CD4-positive, alpha-beta T cell (primary cell): ENCODE data around the gene UPK2. TPM values are rescaled to one million over a fixed set of nuclear protein-coding genes. Genes with fewer than 3 reads are reported as not detected.

ENCODE experiments used
- ATAC-seq: fragments of 200-7000 bp; cut with Tn5 transposase; one replicate; pipeline ENCODE4 v1.10.0; 2022; ENCODE audit warnings: mild to moderate bottlenecking; ENCODE audit not compliant: poor library complexity
- CTCF ChIA-PET: fragments of 350-600 bp; sonication (Branson Sonifier 250); formaldehyde crosslinking; loops from one replicate; lab custom pipeline; 2021; ENCODE audit warnings: antibody characterized with exemption, inconsistent platforms; lab: Charles Lee
- POLR2A ChIA-PET: fragments of 350-600 bp; sonication (Branson Sonifier 250); formaldehyde crosslinking; loops from one replicate; lab custom pipeline; 2021; ENCODE audit warnings: antibody characterized with exemption, inconsistent platforms; lab: Charles Lee
- DNase-seq, 14 experiments: peaks; one replicate each; pipeline ENCODE4 v3.0.0-alpha.2; 2013 to 2020; ENCODE audit warnings: mixed read lengths in 2 of 14
- H3K27ac ChIP-seq, 2 donors: one replicate each; pipeline versions ENCODE4 v1.5.1 to v1.7.0; 2013; ENCODE audit warnings: low read length in 2 of 2, low read depth in 1 of 2, mild to moderate bottlenecking in 1 of 2
- H3K27me3 ChIP-seq, 2 experiments: 1 replicate in 1 of 2; 2 replicates in 1 of 2; pipeline versions ENCODE4 v1.6.1 to v1.7.0; 2013; ENCODE audit warnings: low read length in 2 of 2, control low read depth in 1 of 2, mild to moderate bottlenecking in 1 of 2, moderate library complexity in 1 of 2; ENCODE audit not compliant: insufficient read depth in 2 of 2, control insufficient read depth in 1 of 2
- H3K36me3 ChIP-seq: one replicate; pipeline ENCODE4 v1.6.1; 2013; ENCODE audit warnings: low read length, control low read depth; ENCODE audit not compliant: insufficient read depth
- H3K4me1 ChIP-seq: one replicate; pipeline ENCODE4 v1.6.1; 2013; ENCODE audit warnings: low read length, control low read depth; ENCODE audit not compliant: insufficient read depth
- H3K4me3 ChIP-seq: one replicate; pipeline ENCODE4 v1.5.1; 2013; ENCODE audit warnings: mild to moderate bottlenecking, low read length, moderate library complexity
- H3K9me3 ChIP-seq, 2 experiments: 1 replicate in 1 of 2; 2 replicates in 1 of 2; pipeline versions ENCODE4 v1.6.1 to v1.7.0; 2013; ENCODE audit warnings: low read length in 2 of 2, mild to moderate bottlenecking in 2 of 2, control low read depth in 1 of 2, moderate library complexity in 1 of 2; ENCODE audit not compliant: control insufficient read depth in 1 of 2, insufficient read depth in 1 of 2
- H3K27ac Mint-ChIP-seq: one replicate; pipeline ENCODE4 v1.8.0; 2020; ENCODE audit warnings: mixed read lengths
- H3K27me3 Mint-ChIP-seq: one replicate; pipeline ENCODE4 v1.8.0; 2021; ENCODE audit warnings: mixed read lengths
- H3K36me3 Mint-ChIP-seq: one replicate; pipeline ENCODE4 v1.8.0; 2021; ENCODE audit warnings: low read depth, mixed read lengths
- H3K4me1 Mint-ChIP-seq: one replicate; pipeline ENCODE4 v1.8.0; 2021; ENCODE audit warnings: low read depth, mixed read lengths
- H3K4me3 Mint-ChIP-seq: one replicate; pipeline ENCODE4 v1.8.0; 2020; ENCODE audit warnings: mild to moderate bottlenecking, mixed read lengths
- H3K9me3 Mint-ChIP-seq: one replicate; pipeline ENCODE4 v1.8.0; 2020; ENCODE audit warnings: mixed read lengths
- intact Hi-C, 2 experiments: fragments of 100-400 bp; cut with DNase I in 1 of 2; cut with micrococcal nuclease in 1 of 2; formaldehyde crosslinking; loops; one replicate each; pipeline versions ENCODE4 v1.15.1 to v1.9.0; 2023 to 2025; cut with DNase I, micrococcal nuclease
- total RNA-seq, 174 experiments: library from RNA in 2 of 174; stranded (reverse) in 2 of 174; gene quantifications; one replicate each; pipeline ENCODE4 v1.2.3 and lab custom pipeline; 2021 to 2026
- TF ChIP-seq, protein P1 (sequence below): fragments of 200-600 bp; IDR thresholded peaks from one replicate; pipeline ENCODE4 v1.8.0; 2022; ENCODE audit warnings: antibody characterized with exemption, mild to moderate bottlenecking

UPK2 gene
- total RNA-seq, 2 experiments from 2014 or later, result 0.27 TPM; not detected in 1

- no peaks in the 10 kb centered on the region for H3K27me3 Mint-ChIP-seq
- peaks cover 50% of the 10 kb centered on the region for H3K36me3 ChIP-seq
- TF ChIP-seq, protein P1, sequence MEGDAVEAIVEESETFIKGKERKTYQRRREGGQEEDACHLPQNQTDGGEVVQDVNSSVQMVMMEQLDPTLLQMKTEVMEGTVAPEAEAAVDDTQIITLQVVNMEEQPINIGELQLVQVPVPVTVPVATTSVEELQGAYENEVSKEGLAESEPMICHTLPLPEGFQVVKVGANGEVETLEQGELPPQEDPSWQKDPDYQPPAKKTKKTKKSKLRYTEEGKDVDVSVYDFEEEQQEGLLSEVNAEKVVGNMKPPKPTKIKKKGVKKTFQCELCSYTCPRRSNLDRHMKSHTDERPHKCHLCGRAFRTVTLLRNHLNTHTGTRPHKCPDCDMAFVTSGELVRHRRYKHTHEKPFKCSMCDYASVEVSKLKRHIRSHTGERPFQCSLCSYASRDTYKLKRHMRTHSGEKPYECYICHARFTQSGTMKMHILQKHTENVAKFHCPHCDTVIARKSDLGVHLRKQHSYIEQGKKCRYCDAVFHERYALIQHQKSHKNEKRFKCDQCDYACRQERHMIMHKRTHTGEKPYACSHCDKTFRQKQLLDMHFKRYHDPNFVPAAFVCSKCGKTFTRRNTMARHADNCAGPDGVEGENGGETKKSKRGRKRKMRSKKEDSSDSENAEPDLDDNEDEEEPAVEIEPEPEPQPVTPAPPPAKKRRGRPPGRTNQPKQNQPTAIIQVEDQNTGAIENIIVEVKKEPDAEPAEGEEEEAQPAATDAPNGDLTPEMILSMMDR, result no peak
- ATAC-seq (no peak), DNase-seq (peak in 2 of 14 experiments; percentile 9 to 45)
- H3K4me1 Mint-ChIP-seq, result peaks cover 66% of the 10 kb centered on the region
- peak overlapping the region; percentile 100 for H3K27ac Mint-ChIP-seq
- ChIA-PET CTCF (interaction anchor here (0.7 to 3.8 kb wide), 7 partner anchors 16 to 220 kb away, joined by 3 to 42 read pairs (median 4); partner anchors contain the start of genes BCL9L and UPK2), POLR2A (interaction anchor here (0.9 to 10.4 kb wide), 12 partner anchors 16 to 565 kb away, joined by 3 to 157 read pairs (median 3); partner anchors contain the start of genes CENATAC, DDX6, UPK2 and VPS11)
- H3K4me1 ChIP-seq, result peaks cover 81% of the 10 kb centered on the region
- no peaks in the 10 kb centered on the region for H3K9me3 Mint-ChIP-seq
- intact Hi-C loops, result no loop called here
- peak overlapping the region; percentile 82 for H3K4me3 Mint-ChIP-seq
- H3K36me3 Mint-ChIP-seq, result peaks cover 56% of the 10 kb centered on the region
- H3K9me3 ChIP-seq, result no peaks in the 10 kb centered on the region
- peak overlapping the region; percentile 5 for H3K4me3 ChIP-seq
- no peaks in the 10 kb centered on the region for H3K27me3 ChIP-seq
- H3K27ac ChIP-seq, result peak overlapping the region; percentile 73 to 96
Measured at GRCh38 chr11:118909619-118910308, 46.3 kb upstream of the UPK2 start.

- peak; percentile 39 for ATAC-seq
Measured at GRCh38 chr11:118910309-118911112, 45.6 kb upstream of the UPK2 start.

More at GRCh38 chr11:118910309-118911112, 45.6 kb upstream of the UPK2 start:
- H3K36me3 ChIP-seq, result peaks cover 50% of the 10 kb centered on the region
- H3K4me3 ChIP-seq, result peak overlapping the region; percentile 54
- TF ChIP-seq, protein P1, result no peak
- H3K9me3 Mint-ChIP-seq, result no peaks in the 10 kb centered on the region
- peaks cover 56% of the 10 kb centered on the region for H3K36me3 Mint-ChIP-seq
- POLR2A ChIA-PET, result interaction anchor here (0.9 to 10.4 kb wide), 8 partner anchors 17 to 211 kb away, joined by 3 to 157 read pairs (median 6); partner anchors contain the start of genes DDX6 and UPK2
- H3K27ac ChIP-seq, result peak overlapping the region; percentile 80 to 96
- H3K27ac Mint-ChIP-seq, result peak overlapping the region; percentile 100
- H3K4me1 Mint-ChIP-seq, result peaks cover 74% of the 10 kb centered on the region
- no peaks in the 10 kb centered on the region for H3K9me3 ChIP-seq
- CTCF ChIA-PET, result interaction anchor here (0.7 to 3.8 kb wide), 6 partner anchors 14 to 221 kb away, joined by 3 to 42 read pairs (median 4); partner anchors contain the start of gene BCL9L
- intact Hi-C loops, result no loop called here
- peak in 11 of 14 experiments; percentile 40 to 89 (median 63) for DNase-seq
- H3K4me1 ChIP-seq, result peaks cover 89% of the 10 kb centered on the region
- no peaks in the 10 kb centered on the region for H3K27me3 Mint-ChIP-seq
- peak overlapping the region; percentile 77 for H3K4me3 Mint-ChIP-seq
- H3K27me3 ChIP-seq, result no peaks in the 10 kb centered on the region
